ENCODE results near the gene ATP13A1.

Gene ATP13A1

DNA sequence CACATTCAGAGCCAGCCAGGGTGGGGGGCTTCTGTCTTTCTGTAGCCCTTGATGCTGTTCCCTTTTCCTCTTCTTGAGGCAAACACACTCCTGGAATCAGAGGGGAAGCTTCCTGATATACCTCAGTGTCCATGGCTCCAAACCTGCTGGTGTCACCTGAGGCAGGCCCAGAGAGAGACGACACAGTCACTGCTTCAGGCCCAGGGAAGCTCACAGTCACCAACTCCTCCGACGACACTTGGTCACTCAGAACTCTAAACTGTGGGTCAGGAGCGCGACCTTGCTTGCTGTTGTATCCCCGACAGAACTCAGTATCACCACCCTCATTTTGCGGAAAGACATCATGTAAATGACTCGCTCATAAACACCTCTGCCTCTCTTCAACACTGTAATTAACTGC lies 1.1 kb downstream of the ATP13A1 start:
- no peak for DNase-seq

GRCh38 chr19:19661675-19662251 lies 1.7 kb downstream of the ATP13A1 start:
- no peak for DNase-seq

DNA sequence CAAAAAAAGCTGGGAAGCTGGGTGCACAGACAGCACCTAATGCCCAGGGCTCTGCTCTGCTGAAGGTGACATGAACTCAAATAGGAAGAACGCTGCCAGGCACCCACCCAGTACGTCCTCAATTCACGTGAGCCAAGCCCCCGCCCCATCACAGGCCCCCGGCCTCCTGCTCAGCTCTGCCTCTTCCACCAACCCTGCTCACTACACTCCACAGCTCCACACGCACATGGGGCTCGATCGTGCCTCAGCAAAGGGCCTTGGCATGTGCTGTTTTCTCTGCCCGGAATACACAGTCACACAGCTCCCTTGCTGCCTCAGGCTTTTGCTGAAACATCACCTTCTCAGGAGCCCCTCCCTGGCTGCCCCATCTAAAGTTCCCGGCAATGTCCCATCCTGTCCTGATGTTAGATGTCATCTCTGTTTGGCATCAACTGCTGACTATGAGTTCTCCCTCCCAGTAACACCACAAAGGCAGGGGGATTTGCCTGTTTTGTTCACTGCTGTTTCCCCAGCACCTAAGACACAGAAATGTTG lies 2.3 kb downstream of the ATP13A1 start:
- no peak for DNase-seq

- no peak for DNase-seq
Measured at GRCh38 chr19:19659646-19660245, 3.7 kb downstream of the ATP13A1 start.

DNA sequence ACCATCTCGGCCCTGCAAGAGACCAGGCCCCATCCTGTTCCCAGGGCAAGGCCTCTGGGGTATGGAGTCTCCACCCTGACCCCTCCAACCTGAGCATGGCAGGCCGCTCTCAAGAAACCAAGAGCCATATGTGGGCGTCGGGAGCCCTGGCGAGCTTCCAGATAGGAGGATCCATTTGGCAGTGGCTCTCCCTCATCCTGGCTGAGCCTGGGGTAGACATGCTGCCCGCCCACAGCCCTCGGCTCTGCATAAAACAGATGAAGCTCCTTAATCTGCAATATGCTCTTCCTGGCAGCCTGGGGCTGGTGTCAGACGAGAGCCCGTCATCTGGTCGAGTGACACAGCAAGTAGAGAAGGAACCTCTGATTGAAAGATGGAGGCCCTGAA lies 6.1 kb downstream of the ATP13A1 start:
- DNase-seq: peak; percentile 63

DNA sequence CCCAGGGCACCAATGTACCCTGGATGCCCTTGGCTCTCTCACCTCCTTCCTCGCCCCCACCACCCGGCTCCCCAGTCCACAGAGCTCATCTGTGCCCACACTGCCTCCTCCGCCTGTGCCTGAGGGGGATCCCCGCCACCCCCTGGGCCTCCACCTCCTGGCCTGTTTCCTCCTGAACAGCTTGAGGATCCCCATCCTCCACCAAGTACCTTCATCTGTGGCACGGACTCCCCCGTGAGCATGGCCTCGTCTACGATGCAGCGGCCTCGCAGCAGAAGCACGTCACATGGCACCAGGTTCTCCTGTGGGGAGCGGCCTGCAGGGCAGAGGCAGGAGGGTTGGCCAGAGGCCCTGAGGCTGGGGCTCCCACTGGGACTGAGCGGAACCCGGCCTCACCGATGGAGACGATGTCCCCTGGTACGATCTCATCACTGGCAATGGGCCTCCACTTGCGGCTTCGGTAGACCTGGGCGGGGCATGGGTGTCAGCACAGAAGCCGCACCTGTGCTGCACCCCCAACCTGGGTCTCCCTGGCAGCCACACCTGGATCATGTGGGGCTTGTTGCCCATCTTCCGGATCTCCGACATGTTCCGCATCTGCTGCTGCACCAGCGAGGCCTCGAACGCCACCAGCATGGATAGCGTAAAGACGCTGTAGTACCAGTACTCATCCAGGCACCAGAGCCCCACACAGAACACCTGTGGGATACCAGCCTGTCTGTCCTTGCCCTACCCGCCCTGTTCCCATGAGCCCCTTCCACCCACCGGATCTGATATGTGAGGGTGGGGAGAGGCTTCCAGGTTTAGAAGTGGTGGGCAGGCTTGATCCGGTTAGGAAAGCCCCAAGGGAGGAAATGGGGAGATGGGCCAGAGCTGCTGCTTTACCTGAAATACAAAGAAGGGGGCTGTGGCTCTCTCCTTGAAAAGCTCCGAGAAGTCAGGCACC lies 6.8 kb downstream of the ATP13A1 start:
- no peak for DNase-seq

DNA sequence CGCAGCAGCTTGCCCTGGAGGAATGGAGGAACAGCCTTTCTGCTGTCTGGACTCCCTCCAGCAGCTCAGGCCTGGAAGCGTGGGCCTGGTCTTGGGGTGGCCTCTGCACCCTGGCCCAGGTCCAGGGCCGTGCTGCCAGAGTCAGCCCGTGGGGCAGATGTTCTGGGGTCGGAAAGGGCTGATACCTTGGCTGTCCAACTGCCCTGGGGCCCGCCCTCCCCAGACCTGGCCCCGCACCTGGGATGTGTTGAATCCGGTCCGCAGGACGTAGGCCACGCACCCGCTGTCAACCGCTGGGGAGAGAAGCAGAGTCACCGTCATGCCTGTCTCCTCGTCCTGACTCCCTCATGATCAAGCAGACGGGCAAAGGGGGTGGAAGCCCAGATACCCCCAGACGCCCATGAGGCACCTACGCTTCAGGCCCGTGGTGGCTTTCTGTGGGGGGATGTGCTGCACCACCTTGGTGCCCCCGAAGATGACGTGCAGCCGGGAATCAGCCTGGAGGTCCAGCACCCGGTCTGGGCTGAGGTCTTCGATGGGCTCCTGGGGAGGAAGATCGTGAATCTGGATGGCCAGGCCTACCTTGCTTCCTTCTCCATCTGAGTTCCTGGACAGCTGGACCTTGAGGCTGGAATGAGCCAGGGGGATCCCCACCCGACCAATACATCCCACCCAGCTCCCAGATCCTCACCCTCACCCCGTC lies 7.7 kb downstream of the ATP13A1 start:
- no peak for DNase-seq

DNA sequence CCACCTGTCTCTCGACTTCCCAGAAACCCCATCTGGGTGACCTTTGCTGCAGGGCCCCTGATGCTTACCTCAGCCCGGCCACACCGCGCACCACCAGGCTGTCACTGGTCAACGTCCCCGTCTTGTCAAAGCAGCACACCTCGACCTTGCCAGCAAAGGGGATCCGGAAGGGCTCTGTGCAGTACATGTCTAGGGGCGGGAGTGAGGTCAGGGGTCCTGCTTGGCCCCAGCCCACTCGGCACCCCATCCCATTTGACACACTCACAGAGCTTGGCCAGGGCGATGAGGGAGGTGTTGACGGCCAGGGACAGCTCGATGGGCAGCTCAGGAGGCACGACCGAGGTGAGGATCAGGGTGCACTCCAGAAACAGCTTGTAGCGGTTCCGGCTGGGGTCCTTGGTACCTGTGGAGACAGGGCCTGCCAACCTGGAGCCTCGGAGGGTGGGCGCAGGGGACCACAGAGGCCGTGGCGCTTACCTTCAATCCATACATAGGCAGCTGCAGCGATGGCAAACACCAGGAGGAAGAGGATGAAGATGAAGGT lies 8.4 kb downstream of the ATP13A1 start:
- no peak for DNase-seq

DNA sequence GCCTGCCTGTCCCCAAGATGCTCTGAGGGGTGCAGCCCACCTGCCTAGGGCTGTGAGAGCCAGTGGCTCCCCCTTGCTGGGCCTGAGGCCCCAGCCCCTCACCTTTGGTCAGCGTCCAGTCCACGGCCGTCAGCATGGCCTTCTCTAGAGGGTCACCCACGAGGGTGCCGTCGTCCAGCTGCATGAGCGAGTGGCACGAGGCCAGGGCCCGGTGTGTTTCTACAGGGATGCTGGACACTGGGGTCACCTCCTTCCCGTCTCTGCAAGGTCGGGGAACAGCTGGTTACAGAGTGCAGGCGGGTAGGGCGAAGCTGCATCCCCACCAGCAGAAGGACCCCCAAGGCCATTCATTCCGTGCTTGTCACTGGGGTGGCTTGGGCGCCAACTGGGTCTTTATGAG lies 9.0 kb downstream of the ATP13A1 start:
- DNase-seq: no peak

- no peak for DNase-seq
Measured at GRCh38 chr19:19653597-19654147, 9.8 kb downstream of the ATP13A1 start.

- no peak for DNase-seq
Measured at GRCh38 chr19:19652482-19653295, 10.8 kb downstream of the ATP13A1 start.

- no peak for DNase-seq
Measured at GRCh38 chr19:19651076-19651475, 12.4 kb downstream of the ATP13A1 start.

DNA sequence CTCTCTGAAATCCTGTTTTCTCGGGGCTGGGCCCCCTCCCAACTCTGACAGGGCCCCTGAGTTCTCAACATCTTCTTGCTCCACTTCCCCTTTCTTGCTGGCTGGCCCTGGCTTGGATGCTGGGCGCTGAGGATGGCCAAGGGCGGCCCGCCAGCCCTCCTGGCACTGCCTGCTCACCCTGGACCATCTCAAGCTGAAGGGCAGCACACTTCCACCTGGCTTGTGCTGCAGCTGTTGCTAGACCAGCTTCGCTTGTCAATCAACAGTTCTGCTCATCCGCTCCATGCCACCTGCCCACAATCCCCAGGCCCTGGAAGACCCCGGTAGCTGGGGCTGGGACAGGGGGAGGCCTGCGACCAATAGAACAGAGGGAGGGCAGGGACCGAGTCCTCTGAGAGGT lies 13.1 kb downstream of the ATP13A1 start:
- no peak for DNase-seq

DNA sequence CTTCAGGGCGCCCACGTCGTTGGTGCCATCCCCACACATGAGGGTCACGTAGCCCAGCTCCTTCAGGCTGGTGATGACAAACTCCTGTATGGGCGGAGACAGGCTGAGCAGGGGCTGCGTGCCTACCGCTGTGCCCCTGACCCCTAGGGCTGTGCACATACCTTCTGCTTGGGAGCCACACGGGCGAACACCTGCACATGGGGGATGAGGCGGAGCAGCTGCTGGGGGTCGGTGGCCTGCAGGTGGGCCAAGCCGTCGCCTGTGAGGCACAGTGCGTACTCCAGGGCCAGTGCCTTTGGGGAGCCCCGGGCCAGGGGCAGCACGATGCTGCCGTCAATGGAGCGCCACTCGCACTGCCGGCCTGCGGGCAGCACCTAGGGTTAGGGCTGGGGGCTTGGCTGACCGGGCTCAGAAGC lies 13.9 kb downstream of the ATP13A1 start:
- DNase-seq: no peak

DNA sequence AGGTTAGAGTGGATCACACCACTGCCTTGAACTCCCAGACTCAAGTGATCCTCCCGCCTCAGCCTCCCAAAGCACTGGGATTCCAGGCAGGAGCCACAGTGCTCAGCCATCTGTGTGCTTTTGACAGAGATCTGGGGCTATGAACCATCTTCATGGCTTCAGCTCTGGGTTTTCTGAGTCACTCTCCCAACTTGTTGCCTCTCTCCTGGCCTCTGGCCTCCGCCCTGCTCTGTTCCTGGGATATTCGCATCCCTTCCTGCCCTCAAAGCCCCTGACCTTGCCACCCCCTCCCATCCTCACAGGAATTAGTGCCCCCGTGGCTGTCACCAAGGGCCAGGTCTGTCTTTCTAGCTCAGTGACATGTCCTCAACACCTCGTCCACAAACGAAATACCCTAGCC lies 14.3 kb downstream of the ATP13A1 start:
- no peak for DNase-seq

GRCh38 chr19:19647037-19647835 lies 16.2 kb downstream of the ATP13A1 start:
- no peak for DNase-seq

- no peak for DNase-seq
Measured at GRCh38 chr19:19645233-19645870, 18.1 kb downstream of the ATP13A1 start.

DNA sequence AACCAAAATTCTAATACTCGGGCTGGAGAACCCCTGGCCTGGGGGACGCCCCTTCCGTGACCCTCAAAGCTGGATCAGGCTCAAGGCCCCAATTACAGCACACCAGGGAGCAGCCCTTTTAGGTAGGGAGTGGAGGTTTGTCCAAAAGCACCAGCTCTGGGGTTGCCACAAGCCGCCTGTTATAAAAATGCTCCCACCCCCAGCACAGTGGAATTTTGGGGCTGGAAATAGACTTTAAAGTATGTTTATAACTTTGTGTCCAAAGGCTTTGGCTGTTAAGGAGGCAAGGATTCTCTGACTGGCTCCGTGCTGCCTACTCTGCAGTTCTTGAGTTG lies 19.5 kb downstream of the ATP13A1 start:
- no peak for DNase-seq

- DNase-seq: peak; percentile 46
Measured at GRCh38 chr19:19643158-19644053, 20.1 kb downstream of the ATP13A1 start, which contains the start of gene GMIP. GMIP (minus strand) TSS chr19:19643657; CDS start chr19:19643529, 128 bp downstream.
